ENCODE data around the gene PHEX.

The PHEX gene

DNA sequence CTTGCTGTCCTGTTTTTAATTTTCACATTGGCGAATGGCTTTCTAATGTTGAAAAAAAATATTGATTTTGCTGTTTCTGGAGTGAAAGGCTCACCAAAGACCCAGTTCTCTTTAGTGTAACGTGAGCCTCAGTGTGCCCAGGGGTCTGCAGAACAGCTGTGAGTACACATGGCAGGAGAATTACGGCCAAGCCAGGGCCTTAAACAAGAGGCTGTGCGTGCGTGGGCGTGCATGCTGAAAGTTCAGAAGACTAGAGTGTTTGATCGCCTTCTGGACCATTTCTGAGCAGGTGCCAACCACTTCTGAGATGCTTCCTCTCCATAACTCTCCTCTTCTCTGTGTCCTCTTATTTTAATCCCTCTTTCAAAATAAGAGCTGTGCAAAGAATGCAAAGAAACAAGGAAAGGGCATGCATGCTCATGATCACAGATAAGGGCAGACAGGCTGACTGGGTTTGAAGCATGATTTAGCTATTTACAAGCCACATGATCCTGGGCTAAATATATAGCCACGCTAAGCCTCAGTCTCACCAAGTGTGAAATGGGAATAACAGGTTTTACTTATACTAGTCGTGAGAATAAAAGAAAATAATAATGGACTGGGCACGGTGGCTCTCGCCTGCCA lies 9.9 kb downstream of the PHEX start:
- no peak for DNase-seq

DNA sequence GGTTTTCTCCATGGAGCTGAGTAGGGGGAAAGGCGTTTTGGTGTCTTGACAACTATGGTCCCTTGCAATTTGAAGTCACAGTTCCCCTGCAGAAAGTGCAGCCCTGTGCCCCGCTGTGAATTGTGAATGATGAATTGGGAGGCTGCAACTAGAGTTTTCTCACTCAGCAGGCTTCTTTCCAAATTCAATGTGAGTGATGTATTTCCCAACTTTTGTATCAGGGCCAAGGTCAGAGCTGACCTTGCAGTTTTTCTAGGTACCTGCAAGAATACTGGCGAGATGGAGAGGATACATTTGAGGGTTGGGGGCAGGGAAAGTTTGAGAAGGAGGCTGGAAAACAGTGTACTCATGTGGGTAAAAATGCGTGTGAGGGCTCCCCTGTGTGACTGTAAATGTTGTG lies 11.7 kb downstream of the PHEX start:
- DNase-seq: no peak

DNA sequence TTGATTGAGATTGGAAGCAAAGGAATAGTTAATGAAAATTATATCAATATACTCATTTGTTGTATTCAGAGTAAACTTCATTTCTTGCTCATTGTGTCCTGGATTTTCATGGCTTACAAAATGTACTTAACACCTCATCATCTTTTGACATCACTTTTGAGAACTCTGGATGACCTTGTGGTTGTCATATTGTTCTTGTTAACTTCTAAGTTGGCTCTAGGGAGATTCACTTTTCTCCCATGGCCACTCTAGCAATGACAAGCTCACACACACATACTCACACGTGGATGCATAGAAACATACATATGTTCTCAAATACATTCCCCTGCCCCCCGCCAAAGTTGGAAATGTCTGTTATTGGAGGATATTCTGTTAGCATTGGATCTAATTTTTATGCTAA lies 15.3 kb downstream of the PHEX start:
- DNase-seq: no peak

DNA sequence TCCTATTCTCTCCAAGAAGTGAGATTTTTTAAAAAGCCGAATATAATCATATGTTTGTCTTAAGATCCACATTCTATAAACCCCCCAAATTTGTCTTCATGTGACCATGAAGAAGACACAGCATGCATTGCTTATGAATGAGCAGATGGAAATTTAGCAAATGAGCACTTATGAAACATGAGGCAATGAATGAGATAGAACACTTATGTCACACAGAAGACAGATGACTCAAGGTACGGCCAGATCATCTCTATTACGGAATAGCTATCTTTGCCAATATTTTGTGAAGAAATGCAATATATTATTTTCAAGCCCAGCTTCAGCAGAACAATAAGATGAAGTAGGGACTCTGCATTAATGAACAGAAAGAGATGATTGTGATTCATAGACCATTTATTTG lies 21.4 kb downstream of the PHEX start:
- no peak for DNase-seq

DNA sequence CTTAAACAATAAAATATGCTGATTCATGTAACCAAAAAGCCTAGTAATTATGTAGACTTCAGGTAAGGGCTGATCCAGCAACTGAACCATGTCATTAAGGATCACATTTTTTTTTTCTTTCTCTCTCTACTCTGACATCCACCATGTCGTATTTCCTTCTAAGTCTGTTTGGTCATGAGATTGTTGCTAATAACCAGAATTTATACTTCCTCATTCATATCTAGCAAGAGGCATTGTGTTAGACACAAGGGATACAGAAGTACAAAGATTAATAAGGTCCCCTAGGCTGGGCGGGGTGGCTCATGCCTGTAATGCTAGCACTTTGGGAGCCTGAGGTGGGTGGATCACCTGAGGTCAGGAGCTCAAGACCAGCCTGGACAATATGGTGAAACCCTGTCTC lies 24.1 kb downstream of the PHEX start:
- no peak for DNase-seq

DNA sequence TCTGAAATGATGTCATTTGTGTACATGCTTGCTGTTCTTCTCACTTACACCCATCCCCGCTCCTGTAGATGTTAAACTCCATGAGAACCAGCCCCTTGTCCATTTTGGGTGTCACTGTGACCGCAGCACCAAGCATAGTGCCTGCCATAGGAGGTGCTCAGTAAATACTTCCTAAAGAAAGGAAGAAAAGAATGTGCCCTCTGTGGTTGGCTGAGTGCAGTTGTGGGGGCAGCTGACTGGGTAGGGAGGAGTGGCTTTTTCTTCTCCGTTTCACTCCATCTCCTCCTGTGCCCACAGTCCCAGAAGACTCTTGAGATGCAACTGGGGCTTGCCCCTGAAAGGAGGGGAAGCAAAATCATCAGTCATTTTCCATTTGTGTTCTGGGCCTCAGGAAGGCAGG lies 25.5 kb downstream of the PHEX start:
- DNase-seq: no peak

DNA sequence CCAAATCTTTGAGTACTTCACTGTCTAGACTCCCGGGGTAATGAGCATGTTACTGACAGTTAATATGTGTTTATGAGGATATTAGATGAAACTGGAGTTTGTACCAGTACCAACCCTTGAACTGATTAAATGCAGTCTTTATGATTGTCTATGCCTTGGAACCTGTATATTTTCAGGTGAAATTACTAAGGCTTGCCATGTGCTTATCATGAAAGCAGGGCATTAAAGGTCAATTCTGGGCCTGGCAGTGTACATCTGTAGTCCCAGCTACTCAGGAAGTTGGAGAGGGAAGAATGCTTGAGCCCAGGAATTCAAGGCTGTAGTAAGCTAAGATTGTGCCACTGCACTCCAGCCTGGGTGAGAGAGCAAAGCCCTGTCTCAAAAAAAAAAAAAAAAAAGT lies 27.6 kb downstream of the PHEX start:
- no peak for DNase-seq

DNA sequence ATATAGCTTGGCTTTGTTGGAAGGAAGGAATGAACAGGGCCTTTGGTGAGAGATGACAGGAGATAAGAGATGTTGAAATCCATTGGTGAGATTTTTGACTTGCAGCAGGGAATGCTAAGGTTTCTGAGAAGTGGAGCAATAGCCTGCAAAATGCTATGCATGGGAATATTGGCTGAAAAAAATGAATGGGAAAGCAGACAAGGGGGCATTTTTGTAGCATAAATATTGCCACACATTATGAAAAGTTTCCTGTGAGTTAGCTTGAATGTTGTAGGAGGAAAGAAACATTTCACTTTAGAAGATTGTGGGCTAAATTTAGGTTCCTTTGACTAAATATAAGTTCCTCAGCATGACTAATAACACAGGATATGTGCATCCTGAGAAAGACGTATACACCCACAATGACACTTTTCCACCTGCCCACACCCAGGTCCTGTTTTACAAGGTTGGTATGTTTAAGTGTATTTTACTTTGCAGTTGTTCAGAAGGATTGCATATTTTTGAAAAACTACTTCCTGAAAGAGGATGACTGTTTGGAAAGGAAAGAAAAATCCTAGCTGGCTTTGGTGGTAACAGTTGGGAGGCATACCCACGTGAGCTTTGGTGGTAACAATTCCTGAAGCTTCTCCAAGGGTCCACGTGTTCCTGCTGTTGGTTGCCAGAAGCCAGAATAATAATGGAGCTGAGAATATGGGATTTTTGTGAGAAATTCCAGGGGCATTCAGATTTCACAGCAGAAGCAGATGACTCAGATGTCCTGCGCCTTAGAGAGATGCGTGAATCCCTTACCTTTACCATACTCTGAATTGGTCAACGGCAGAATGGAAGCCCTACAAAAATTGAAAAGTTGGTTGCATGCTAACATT lies 28.5 kb downstream of the PHEX start:
- DNase-seq: no peak

DNA sequence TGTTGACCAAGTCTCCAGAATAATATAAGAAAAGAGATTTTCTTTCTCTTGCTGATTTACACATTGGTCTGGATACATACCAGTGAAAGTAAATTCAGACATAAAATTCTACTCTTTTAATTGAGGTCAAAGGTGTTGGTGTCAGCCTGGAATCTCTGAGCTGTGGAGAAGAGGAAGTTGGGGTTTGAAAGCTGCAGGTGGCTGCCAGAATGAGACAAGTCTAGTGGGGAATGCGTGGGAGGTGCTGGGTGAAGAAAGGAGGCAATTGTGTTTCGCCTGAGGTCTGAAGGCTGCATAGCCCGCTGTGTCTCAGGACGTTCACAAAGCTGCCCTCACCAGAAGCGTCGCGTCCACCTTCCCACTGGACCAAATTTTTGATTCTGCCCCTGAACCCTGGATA lies 31.2 kb downstream of the PHEX start:
- no peak for DNase-seq

DNA sequence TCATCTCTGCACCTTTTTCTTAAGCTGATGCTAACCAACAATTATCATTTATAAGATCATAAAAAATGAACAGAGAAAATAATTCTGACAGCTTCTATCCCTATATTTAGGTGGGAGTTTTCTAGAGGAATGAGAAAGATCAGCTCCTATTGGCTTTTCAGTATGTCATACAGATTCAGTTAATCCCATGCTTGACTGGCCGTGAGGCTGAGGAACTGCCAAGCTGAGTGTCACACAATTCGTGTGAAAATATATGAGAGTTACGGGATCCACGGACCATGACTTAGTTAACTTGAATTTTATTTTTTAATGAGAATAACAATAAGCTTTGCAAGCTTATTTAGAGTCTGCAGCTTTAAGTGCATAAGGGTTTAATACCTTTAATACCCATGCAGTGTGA lies 37.5 kb downstream of the PHEX start:
- no peak for DNase-seq

DNA sequence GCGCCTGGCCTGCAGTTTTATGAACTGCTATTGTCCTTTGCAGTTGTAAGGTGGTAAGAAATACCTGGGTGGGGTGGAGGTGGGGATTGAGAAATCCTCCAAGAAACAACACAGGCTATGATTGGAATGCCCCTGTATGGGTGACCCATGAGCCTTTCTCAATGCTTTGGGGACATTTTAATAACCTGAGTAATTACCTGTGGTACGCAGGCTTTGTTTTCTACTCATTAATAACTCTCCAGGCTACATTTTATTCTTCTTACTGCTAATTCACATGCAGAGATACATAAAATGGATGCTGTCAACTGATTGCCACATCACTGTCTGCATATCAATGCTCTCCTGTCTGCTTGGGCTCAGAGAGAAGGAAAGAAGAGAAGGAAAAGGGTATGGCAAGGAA lies 41.8 kb downstream of the PHEX start:
- no peak for DNase-seq

DNA sequence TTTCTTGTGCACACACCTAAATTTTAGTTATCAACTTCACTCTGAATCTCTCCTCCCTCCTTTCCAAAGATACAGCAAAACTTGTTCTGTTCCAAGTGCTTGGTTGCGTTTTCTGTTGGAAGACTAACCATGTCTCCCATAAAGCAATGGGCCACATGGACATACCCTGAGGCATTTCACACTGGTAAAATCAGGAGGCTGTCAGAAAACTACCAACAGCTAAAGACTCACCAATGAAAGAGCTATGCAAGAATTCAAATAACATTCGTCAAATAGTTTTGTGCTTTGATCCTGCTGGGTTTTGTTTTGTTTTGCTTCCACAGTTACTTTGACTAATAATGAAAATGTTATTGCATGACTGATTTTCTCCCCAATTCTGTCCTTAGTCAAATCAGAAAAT lies 46.0 kb downstream of the PHEX start:
- no peak for DNase-seq

DNA sequence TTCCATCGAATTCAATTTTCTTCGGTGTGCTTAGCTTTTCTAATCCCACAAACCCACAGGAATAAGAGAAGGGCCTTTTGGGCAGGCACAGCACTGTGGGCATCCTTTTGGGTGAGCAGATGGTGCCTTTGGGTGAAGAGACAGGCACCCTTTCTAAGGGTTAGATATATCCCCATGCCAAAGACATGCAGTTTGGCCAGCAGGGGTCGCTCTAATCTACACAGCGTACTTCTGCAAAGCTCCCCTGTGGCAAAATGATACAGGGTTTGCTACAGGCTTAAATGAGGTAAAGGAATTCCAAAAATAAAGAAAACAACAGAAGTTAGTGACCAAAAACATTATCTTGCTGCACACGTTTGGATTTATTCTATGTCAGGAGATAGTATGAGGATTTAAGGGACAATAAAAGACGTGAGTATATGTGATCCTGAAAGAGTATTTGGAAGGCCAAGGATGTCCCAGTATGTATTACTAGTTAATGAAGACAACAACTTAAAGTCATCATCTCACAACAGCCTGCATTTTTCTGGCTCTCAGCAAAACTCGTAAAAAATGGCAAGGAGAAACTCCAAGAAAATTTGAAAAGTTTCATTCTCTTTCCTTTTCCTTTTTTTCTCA lies 49.5 kb downstream of the PHEX start:
- peak; percentile 5 for DNase-seq

DNA sequence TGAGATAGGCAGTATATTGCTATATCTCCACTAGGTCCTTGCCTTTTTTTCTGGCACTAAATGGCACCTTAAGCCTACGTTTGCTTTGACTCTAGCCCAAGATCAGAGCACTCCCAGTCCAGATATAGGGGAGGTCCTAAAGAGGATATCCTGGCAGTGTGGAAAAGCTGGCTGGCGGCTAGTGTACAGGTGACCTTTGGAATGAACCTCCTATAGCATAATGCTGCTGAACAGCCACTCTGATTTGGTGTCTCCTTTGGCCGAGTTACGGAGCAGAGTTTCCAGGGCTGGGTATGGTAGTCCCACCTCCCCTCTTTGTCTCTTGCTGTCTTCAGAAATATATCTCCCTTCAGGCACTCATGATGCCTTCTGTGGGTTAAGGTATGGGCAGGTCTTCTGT lies 53.9 kb downstream of the PHEX start:
- no peak for DNase-seq

DNA sequence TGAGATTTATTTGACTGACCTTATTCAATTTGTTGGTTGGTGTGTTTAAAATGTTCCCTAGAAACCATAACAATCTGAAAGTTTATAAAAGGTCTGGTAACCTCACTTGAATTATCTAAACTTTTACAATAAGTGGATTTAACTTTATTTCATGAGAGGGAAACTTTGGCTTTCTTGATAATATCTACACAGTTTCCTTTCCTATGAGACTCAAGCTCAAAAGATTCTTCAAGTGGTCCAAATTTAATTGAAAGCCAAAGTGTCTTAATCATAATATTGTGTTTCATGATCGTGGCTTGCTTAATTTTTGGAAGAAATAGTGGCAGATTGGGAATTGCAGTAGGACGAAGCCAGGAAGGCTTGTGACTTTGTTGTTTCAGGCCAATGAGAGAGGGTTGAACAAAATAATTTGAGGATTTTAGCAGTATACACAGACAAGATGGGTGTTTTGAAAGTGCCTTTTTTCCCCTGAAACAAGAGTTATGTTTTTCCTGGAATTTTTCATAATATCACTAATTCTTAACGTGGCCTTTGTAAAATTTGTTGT lies 55.0 kb downstream of the PHEX start:
- no peak for DNase-seq

DNA sequence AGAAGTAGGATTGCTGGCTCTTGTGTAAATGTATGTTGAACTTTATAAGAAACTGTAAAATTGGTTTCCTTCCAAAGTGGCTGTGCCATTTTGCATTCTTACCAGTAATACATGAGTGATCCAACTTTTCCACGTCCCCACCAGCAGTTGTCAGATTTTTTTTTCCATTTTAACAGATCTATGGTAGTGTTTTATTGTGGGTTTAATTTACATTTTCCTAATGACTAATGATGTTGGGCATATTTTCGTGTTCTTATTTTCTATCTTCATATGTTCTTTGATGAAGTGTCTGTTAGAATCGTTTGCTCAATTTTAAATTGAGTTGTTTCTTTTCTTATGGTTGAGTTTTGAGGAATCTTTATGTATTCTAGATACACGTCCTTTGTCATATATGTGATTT lies 56.2 kb downstream of the PHEX start:
- DNase-seq: no peak

DNA sequence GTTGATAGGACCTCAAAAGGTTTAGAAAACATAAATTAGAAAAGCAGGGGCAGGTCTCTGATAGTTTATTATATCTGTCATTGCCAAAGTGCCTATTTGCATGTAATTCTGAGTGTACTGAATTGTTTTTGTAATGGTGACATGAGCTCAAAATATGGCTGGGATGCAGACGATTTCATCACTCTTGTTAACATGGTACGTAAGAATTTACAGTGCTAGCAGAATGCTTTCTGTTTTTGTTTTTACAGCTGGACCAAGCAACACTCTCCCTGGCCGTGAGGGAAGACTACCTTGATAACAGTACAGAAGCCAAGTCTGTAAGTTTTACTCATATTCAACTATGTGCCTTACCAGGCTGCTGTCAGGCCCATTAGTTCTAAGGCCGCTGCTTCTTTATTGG lies 58.1 kb downstream of the PHEX start:
- no peak for DNase-seq

DNA sequence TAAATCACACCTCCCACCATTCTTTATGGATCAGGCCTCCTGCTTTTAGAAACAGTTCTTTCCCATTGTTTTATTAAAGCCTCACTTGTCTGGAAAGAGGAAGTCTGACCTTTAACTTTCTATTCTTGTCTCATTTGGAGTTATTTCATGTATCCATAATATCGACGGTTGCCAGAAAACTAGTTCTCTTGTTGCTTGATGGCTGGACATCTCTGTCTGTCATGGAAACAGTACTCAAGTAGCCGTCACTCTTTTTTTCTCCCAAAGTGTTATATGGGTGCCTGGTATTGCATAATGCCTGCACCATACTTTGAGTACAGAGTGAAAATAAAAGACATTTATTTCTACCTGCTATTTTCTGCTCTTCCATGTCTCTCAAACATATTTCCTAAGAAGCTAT lies 61.4 kb downstream of the PHEX start:
- DNase-seq: no peak

DNA sequence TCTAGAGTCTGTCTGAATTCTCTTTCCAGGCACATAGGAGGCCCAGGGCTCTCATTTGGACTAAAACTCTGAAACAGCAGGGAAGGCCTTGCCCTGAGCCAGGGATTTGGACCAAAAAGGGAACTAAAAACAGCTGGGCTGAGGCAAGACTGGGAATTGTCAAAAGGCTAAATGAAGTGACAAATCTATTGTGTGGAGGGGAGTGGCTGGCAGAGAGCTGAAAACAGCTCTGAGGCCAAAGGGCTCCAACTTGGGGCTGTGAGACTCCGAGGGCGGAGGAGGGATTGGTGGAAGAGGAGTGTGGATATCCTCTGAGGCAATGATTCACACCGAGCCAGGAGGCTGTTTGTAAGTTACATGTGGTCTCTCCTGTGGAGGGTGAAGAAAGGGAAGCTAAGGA lies 63.2 kb downstream of the PHEX start:
- DNase-seq: no peak

DNA sequence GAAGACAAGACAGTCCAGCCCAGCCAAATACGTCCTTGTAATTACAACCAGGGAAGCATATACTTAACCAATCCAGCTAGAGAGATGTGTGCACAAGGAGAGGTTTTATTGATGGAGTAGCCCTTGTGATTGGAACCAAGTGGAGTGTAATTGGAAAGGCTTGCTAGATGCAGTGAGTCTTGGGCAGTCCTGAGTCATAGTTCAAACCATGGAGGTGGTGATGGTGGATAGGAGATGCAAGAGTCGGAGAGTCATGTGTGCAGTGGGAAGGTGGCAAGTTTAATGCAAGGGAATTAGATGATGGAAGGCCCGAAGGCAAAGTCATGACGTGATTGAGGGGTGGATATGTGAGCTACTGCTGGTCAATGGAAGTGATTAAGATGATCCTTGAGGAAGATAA lies 63.7 kb downstream of the PHEX start:
- DNase-seq: no peak

DNA sequence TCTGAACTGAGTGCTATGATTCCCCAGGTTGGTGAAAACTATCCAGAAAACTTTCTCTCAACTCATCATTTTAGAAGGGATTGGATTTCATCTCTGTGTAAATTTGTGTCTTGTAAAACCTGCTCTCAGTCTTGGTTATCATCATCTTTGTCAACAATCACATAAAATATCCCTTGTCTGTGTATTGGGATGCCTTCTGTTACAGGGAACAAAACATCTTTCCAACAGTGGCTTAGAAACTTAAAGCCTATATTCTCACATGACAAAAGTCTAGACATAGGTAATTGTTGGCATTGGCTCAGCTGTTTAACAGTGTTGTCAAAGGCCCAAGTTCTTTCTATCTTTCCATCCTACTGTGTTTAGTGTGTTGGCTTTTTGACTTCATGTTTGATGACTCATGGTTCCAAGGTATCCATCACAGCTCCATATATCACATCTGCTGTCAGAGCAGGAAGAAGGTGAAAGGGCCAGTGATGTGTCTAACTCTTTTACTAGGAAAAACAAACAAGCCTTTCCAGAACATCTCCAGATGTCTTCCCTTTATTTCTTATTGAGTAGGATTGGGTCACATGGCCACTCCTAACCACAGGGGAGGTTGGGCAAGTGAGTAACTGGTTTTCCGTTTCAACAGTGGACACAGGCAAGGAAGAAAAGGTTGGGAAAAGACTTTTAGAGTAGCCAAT lies 65.0 kb downstream of the PHEX start:
- no peak for DNase-seq

DNA sequence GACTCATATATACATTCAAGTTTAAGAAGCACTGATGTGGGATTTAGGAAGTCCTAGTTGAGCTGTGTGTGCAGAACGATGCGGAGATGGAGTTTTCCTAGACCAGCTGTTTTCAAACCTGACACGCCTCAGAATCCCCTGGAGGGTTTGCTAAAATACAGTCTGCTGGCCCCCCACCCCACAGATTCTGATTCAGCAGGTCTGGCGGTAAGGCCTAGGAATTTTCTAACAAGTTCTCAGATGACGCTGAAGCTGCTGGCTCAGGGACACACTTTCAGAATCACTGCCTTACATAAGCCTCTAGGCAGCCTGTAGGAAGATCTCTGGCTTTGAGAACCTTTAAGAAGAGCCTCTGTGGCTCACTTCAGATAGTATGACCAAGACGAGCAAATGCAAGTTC lies 73.1 kb downstream of the PHEX start:
- DNase-seq: no peak

DNA sequence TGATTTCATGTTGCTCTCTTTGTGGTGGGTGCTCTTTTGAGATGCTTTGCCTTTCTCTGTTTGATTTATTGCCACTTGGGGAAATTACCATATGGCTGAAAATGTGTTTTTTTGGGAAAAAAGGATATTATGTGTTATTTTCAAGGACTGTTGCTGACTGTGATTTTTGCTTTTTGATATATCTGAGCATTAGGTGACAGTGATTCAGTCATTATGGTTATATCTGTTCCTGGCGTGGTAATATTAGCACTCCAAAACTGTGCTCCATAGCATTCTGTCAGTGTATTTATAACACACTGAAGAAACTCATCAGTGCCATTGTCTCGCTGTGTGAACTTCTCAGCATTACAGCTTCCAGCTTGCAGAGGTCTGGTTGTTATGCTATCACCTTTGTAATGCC lies 73.8 kb downstream of the PHEX start:
- no peak for DNase-seq

DNA sequence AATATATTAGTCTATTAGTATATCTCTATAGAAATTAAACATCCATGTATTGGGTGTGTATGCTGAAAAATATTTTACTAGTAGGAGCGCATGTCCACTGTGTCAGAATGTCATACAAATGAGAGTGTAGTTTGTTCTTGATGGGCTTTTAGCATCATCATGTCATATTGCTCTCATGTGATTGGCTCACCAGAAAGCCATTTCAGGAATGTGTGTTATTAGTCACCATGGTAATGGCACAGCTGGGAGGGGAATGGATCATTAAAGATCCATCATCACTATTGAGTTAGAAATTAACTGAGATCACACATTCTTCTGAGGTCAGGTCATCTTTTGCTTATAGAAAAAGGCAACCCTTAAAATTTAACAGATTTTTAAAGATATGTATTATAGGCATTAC lies 77.3 kb downstream of the PHEX start:
- no peak for DNase-seq

Measured in NCI-H1694 (cell line).